NT2/D1 (cell line): ENCODE measurements around the gene ABHD3.

Experiments
- SUZ12 ChIP-seq: IDR thresholded peaks from 2 replicates; pipeline ENCODE4 v1.6.1; 2011; ENCODE audit not compliant: insufficient read length, insufficient read depth; ENCODE audit errors: extremely low read depth
- YY1 ChIP-seq: IDR thresholded peaks from 2 replicates; pipeline ENCODE4 v1.6.1; 2011; ENCODE audit not compliant: insufficient read length, insufficient read depth
- ZNF274 ChIP-seq: IDR thresholded peaks from 2 replicates; pipeline ENCODE4 v1.6.1; 2011; ENCODE audit warnings: mild to moderate bottlenecking, low read depth, low read length

GRCh38 chr18:21701621-21702020 lies 3.0 kb downstream of the ABHD3 start:
- TF ChIP-seq ZNF274 (no peak), YY1 (no peak), SUZ12 (no peak)
